Lower lobe of right lung (tissue), 2 donors: ENCODE measurements around the gene DNAH9. TPM values are rescaled to one million over a fixed set of nuclear protein-coding genes. Genes with fewer than 3 reads are reported as not detected.
A peak's percentile ranks its signal among the peaks of the same experiment; 100 is the strongest.

Experiments used
- ATAC-seq, 2 donors: fragments of 200-7000 bp; cut with Tn5 transposase; one replicate each; pipeline ENCODE4 v1.9.1; 2020 to 2022; ENCODE audit warnings: mild to moderate bottlenecking in 2 of 2, moderate library complexity in 2 of 2
- DNase-seq: peaks from one replicate; pipeline ENCODE4 v3.0.0-alpha.2; 2020
- H3K27ac ChIP-seq: fragments of 200-600 bp; one replicate; pipeline ENCODE4 v1.8.0; 2022
- H3K27me3 ChIP-seq: fragments of 200-600 bp; one replicate; pipeline ENCODE4 v1.8.0; 2022; ENCODE audit warnings: low read depth
- H3K36me3 ChIP-seq: fragments of 200-600 bp; one replicate; pipeline ENCODE4 v1.8.0; 2022; ENCODE audit warnings: mild to moderate bottlenecking
- H3K4me1 ChIP-seq: fragments of 200-600 bp; one replicate; pipeline ENCODE4 v1.8.0; 2022
- H3K4me3 ChIP-seq: fragments of 200-600 bp; one replicate; pipeline ENCODE4 v1.8.0; 2022; ENCODE audit warnings: mild to moderate bottlenecking
- H3K9me3 ChIP-seq: fragments of 200-600 bp; one replicate; pipeline ENCODE4 v1.8.0; 2022
- intact Hi-C: fragments of 100-400 bp; cut with DNase I; formaldehyde crosslinking; loops from one replicate; pipeline ENCODE4 v1.11.0; 2022
- total RNA-seq: library from RNA; stranded (reverse); fragmentation: NEBNext Ultra II Directional; extraction: Animal tissue kit (Norgen Biotek cat#: 25700); gene quantifications from one replicate; pipeline ENCODE4 v1.2.1, GENCODE V29; 2021
- TF ChIP-seq, protein P1 (sequence below): fragments of 200-600 bp; IDR thresholded peaks from one replicate; pipeline ENCODE4 v1.8.0; 2022; ENCODE audit warnings: antibody characterized with exemption, mild to moderate bottlenecking
- donor health status: DM: no; HTN: yes; CAD: no; lungs with severe emphysema.

Gene DNAH9
- total RNA-seq, 1 donor from 2014 or later = 22.3 TPM

DNA sequence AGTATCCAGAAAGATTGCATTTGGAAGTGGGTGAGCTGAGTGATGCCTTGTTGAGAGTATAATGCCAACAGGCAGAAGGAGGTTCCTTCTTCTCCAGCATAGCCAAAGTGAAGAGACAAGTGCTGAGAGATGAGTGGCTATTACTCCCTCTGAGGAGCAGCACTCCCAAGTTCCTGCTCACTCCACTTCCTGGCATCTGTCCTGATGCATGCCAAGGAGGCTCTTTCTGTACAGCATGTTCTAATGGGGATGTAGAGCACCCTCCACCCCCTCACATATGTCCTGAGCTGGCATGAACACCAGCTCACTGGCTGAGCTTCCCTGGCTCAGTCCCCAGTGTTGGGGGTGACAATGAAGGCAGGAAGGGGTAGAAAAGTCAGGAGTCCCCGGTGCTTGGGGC is 44.2 kb upstream of the DNAH9 start:
- H3K36me3 ChIP-seq = no peaks in the 10 kb centered on the region
- DNase-seq (no peak), ATAC-seq (no peak)
- no peaks in the 10 kb centered on the region for H3K9me3 ChIP-seq
- H3K4me3 ChIP-seq = no peak overlapping the region
- H3K27me3 ChIP-seq = no peaks in the 10 kb centered on the region
- intact Hi-C loops = no loop called here
- no peak overlapping the region for H3K27ac ChIP-seq
- TF ChIP-seq, protein P1, sequence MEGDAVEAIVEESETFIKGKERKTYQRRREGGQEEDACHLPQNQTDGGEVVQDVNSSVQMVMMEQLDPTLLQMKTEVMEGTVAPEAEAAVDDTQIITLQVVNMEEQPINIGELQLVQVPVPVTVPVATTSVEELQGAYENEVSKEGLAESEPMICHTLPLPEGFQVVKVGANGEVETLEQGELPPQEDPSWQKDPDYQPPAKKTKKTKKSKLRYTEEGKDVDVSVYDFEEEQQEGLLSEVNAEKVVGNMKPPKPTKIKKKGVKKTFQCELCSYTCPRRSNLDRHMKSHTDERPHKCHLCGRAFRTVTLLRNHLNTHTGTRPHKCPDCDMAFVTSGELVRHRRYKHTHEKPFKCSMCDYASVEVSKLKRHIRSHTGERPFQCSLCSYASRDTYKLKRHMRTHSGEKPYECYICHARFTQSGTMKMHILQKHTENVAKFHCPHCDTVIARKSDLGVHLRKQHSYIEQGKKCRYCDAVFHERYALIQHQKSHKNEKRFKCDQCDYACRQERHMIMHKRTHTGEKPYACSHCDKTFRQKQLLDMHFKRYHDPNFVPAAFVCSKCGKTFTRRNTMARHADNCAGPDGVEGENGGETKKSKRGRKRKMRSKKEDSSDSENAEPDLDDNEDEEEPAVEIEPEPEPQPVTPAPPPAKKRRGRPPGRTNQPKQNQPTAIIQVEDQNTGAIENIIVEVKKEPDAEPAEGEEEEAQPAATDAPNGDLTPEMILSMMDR = no peak
- H3K4me1 ChIP-seq = no peaks in the 10 kb centered on the region

DNA sequence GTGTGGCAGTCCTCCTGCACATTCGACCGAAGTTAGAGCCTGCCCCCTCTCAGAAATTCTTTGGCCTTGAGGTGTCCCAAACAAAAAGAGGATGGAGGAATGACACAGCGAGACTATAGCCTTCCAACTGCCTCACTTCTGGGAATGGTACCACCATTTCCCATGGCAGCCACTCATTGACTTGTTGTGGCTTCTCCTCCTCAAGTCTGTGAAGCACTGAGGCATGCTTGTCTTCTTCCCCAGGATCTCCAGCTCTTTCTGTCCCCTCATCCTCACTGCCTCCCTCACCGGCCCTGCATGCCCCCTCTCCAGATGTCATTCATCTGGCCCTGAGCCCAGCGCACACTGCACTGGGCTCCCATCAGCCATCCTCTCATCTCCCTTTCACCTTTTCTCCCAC is 43.7 kb upstream of the DNAH9 start:
- intact Hi-C loops = no loop called here
- ATAC-seq = no peak

DNA sequence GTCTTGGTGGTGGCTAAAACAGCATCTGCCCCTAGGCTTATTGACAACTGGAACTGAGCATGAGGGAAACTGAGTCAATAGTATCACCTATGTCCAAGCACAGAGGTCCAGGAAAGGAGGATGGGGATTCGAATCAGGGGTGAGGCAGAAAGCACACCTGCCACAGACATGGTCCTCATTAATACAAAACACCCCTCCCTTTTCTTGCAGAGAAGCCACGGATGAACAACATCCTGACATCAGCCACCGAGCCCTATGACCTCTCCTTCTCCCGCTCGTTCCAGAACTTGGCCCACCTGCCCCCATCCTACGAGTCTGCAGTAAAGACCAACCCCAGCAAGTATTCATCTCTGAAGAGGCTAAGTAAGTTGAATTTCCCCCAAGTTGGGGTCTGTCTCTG is 42.7 kb upstream of the DNAH9 start:
- TF ChIP-seq, protein P1 = no peak
- DNase-seq (no peak), ATAC-seq (no peak)
- H3K4me3 ChIP-seq = no peak overlapping the region
- intact Hi-C loops = no loop called here
- no peak overlapping the region for H3K27ac ChIP-seq
- H3K4me1 ChIP-seq = no peaks in the 10 kb centered on the region
- no peaks in the 10 kb centered on the region for H3K36me3 ChIP-seq
- H3K9me3 ChIP-seq = no peaks in the 10 kb centered on the region
- H3K27me3 ChIP-seq = no peaks in the 10 kb centered on the region

More for the DNA sequence above, 43.7 kb upstream of the DNAH9 start:
- Histone ChIP-seq H3K27me3 (no peaks in the 10 kb centered on the region), H3K9me3 (no peaks in the 10 kb centered on the region), H3K4me3 (no peak overlapping the region), H3K4me1 (no peaks in the 10 kb centered on the region), H3K36me3 (no peaks in the 10 kb centered on the region), H3K27ac (no peak overlapping the region)
- no peak for DNase-seq
- TF ChIP-seq, protein P1 = no peak

DNA sequence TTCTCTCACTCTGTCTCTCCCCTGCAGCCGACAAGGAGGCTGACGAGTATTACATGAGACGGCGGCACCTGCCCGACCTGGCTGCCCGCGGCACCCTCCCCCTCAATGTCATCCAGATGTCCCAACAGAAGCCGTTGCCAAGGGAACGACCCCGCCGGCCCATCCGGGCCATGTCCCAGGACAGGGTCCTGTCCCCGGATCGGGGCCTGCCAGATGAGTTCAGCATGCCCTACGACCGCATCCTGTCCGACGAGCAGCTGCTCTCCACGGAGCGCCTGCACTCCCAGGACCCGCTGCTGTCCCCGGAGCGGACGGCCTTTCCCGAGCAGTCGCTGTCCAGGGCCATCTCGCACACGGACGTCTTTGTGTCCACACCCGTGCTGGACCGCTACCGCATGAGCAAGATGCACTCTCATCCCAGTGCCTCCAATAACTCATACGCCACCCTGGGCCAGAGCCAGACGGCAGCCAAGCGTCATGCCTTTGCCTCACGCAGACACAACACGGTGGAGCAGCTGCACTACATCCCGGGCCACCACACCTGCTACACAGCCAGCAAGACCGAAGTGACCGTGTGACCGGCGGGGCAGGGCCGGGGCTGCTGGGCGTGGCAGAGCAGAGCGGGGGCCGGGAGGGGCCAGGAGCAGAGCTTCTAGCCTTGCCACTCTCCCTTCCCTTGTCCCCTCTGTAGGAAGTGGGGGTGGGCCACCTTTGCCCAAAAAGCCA is 40.4 kb upstream of the DNAH9 start:
- peak; percentile 48 for DNase-seq
- Histone ChIP-seq H3K9me3 (no peaks in the 10 kb centered on the region), H3K27ac (no peak overlapping the region), H3K4me3 (no peak overlapping the region), H3K4me1 (no peaks in the 10 kb centered on the region), H3K27me3 (no peaks in the 10 kb centered on the region), H3K36me3 (no peaks in the 10 kb centered on the region)
- TF ChIP-seq, protein P1 = no peak
- intact Hi-C loops = no loop called here
- peak in 1 of 2 donors; percentile 20 for ATAC-seq

DNA sequence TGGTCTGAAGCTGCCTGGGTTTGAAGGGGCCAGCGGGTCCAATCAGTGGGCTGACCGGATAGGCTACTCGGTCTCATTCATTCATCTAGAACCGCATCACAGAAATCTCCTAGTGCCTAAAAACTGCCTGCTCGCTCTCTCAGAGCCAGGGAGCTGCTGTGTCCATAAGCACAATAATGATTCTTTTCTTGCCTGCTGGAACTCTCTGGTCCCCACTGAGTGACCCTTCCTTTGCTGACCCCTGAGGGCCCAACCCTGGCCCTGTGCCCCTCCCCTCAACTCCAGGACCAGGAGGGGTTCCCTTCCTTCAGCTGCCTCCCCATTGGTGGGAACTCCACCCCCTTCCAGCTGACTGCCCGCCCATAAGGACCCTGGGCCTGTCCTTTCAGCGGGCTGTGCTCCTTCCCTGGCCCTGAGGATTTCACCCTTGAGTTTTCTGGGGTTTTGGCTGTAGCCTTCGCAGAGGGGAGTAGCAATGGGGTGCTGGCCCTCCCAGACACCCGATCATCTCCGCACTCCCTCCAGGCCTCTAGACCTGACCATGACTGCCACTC is 39.5 kb upstream of the DNAH9 start:
- Histone ChIP-seq H3K4me3 (no peak overlapping the region), H3K36me3 (no peaks in the 10 kb centered on the region), H3K4me1 (no peaks in the 10 kb centered on the region), H3K27me3 (no peaks in the 10 kb centered on the region), H3K27ac (no peak overlapping the region), H3K9me3 (no peaks in the 10 kb centered on the region)
- no peak for DNase-seq
- ATAC-seq = no peak
- TF ChIP-seq, protein P1 = no peak
- intact Hi-C loops = no loop called here
